NOMO-1 (cell line): ENCODE data around the gene CST9.
A peak's percentile ranks its signal among the peaks of the same experiment; 100 is the strongest.

Experiments used
- DNase-seq, 2 experiments: peaks; one replicate each; lab custom pipeline; 2025; ENCODE audit not compliant: unreplicated experiment in 2 of 2; lab: John Stamatoyannopoulos, UW

CST9 gene

GRCh38 chr20:23605867-23606651 lies at the start of gene CST9:
Gene CST9 (minus strand): TSS chr20:23605917. CDS start chr20:23605864, 53 bp downstream.
- no peak for DNase-seq

GRCh38 chr20:23654717-23655116 lies 49.0 kb upstream of the CST9 start:
- no peak for DNase-seq

- no peak for DNase-seq
Measured at GRCh38 chr20:23654000-23654399, 48.3 kb upstream of the CST9 start.

- no peak for DNase-seq
Measured at GRCh38 chr20:23653400-23653938, 47.8 kb upstream of the CST9 start.

GRCh38 chr20:23652926-23653325 lies 47.2 kb upstream of the CST9 start:
- DNase-seq = no peak

- no peak for DNase-seq
Measured at GRCh38 chr20:23652371-23652770, 46.7 kb upstream of the CST9 start.

- no peak for DNase-seq
Measured at GRCh38 chr20:23651117-23651516, 45.4 kb upstream of the CST9 start.

GRCh38 chr20:23649830-23650417 lies 44.2 kb upstream of the CST9 start:
- no peak for DNase-seq

GRCh38 chr20:23649242-23649641 lies 43.5 kb upstream of the CST9 start:
- no peak for DNase-seq

- DNase-seq = peak in 1 of 2 experiments; percentile 31
Measured at GRCh38 chr20:23647346-23647745, 41.6 kb upstream of the CST9 start.

- peak; percentile 44 to 78 for DNase-seq
Measured at GRCh38 chr20:23646106-23646873, 40.6 kb upstream of the CST9 start.

- no peak for DNase-seq
Measured at GRCh38 chr20:23645575-23645974, 39.9 kb upstream of the CST9 start.

- DNase-seq = no peak
Measured at GRCh38 chr20:23644164-23644563, 38.4 kb upstream of the CST9 start.

- DNase-seq = peak; percentile 41 to 69
Measured at GRCh38 chr20:23643659-23644058, 37.9 kb upstream of the CST9 start.

- DNase-seq = no peak
Measured at GRCh38 chr20:23641936-23642751, 36.4 kb upstream of the CST9 start.

- no peak for DNase-seq
Measured at GRCh38 chr20:23640671-23641667, 35.3 kb upstream of the CST9 start.

- no peak for DNase-seq
Measured at GRCh38 chr20:23640018-23640601, 34.4 kb upstream of the CST9 start.

- no peak for DNase-seq
Measured at GRCh38 chr20:23639490-23639958, 33.8 kb upstream of the CST9 start.

GRCh38 chr20:23638309-23638708 lies 32.6 kb upstream of the CST9 start:
- no peak for DNase-seq
